ENCODE results near the gene S100A16.

DNA sequence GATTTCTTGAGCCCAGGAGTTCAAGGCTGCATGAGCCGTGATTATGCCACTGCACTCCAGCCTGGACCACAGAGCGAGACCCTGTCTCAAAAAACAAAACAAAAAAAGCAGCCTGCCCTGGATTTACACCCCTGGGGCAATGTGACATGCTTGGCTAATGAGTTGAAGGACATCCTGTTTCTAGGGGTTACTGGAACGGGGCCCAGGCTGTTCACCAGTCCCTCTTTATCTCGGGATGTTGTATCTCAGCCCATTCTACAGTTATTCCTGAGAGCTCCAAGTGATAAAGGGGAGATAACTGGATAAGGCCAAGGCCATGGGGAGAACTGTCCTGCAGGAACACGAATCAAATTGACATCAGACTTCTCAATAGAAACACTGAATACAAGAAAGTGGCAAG lies 25.6 kb downstream of the S100A16 start:
- TF ChIP-seq, protein P1, sequence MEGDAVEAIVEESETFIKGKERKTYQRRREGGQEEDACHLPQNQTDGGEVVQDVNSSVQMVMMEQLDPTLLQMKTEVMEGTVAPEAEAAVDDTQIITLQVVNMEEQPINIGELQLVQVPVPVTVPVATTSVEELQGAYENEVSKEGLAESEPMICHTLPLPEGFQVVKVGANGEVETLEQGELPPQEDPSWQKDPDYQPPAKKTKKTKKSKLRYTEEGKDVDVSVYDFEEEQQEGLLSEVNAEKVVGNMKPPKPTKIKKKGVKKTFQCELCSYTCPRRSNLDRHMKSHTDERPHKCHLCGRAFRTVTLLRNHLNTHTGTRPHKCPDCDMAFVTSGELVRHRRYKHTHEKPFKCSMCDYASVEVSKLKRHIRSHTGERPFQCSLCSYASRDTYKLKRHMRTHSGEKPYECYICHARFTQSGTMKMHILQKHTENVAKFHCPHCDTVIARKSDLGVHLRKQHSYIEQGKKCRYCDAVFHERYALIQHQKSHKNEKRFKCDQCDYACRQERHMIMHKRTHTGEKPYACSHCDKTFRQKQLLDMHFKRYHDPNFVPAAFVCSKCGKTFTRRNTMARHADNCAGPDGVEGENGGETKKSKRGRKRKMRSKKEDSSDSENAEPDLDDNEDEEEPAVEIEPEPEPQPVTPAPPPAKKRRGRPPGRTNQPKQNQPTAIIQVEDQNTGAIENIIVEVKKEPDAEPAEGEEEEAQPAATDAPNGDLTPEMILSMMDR (IDR thresholded peaks at IDR 0.05 in 2 of 3, conservative IDR thresholded peaks at IDR 0.05 in 1 of 3; ENCODE audit: borderline replicate concordance in 1 of 3, insufficient read depth in 1 of 3, low read depth in 2 of 3, low read length in 2 of 3) = no peak
- TF ChIP-seq EGR1 (IDR thresholded peaks at IDR 0.05; ENCODE audit: low read depth) (no peak), POLR2AphosphoS5 (IDR thresholded peaks at IDR 0.05; ENCODE audit: low read depth, low read length) (no peak), EZH2 (IDR thresholded peaks at IDR 0.05) (no peak), SIN3A (IDR thresholded peaks at IDR 0.05; ENCODE audit: low read depth) (no peak), RAD21 (IDR thresholded peaks at IDR 0.05; ENCODE audit: low read depth) (no peak), EZH2phosphoT487 (IDR thresholded peaks at IDR 0.05; ENCODE audit: borderline replicate concordance) (no peak), JUND (IDR thresholded peaks at IDR 0.05) (no peak)
- TF ChIP-seq, protein P2, sequence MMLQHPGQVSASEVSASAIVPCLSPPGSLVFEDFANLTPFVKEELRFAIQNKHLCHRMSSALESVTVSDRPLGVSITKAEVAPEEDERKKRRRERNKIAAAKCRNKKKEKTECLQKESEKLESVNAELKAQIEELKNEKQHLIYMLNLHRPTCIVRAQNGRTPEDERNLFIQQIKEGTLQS (IDR thresholded peaks at IDR 0.05) = no peak

All from HCT116 (cell line).